ENCODE measurements around the gene EMX2.

The EMX2 gene

GRCh38 chr10:117514971-117515370, 27.6 kb upstream of the EMX2 start:
- no peaks in the 10 kb centered on the region for H3K36me3 Mint-ChIP-seq
- no peak for DNase-seq
- CTCF ChIA-PET: no interaction called here
- H3K4me1 Mint-ChIP-seq: no peaks in the 10 kb centered on the region
- H3K27me3 Mint-ChIP-seq: peaks cover 41% of the 10 kb centered on the region
- H3K27ac Mint-ChIP-seq: no peak overlapping the region
- H3K9me3 Mint-ChIP-seq: no peaks in the 10 kb centered on the region
- H3K4me3 Mint-ChIP-seq: no peak overlapping the region

DNA sequence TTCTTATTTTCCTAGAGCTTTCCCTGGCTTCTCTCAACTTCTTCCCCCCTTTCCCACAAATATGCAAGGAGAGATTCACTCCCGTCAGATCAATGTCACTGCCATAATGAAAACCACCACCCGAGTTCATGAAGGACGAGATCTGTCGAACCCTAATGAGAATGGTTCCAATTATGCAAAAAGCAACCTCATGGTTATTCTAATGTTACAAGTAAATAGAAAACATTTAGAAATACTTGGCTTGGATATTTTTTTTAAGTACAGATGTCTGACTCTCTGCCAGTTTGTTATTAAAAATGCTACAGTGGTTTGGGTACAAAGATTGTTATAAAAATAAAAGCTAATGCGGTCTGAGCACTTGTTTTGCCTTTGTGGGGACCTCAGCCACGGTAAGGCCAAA, 25.9 kb upstream of the EMX2 start:
- Mint-ChIP-seq H3K27ac (no peak overlapping the region), H3K27me3 (peaks cover 32% of the 10 kb centered on the region), H3K9me3 (no peaks in the 10 kb centered on the region), H3K4me3 (no peak overlapping the region), H3K36me3 (no peaks in the 10 kb centered on the region), H3K4me1 (no peaks in the 10 kb centered on the region)
- no peak for DNase-seq
- CTCF ChIA-PET: interaction anchor here (0.6 kb wide), 1 partner anchor 33 kb away, joined by 3 read pairs; no protein-coding TSS in a partner anchor

GRCh38 chr10:117518246-117518645, 24.3 kb upstream of the EMX2 start:
- no peak for DNase-seq
- H3K4me3 Mint-ChIP-seq: no peak overlapping the region
- H3K4me1 Mint-ChIP-seq: no peaks in the 10 kb centered on the region
- no peaks in the 10 kb centered on the region for H3K9me3 Mint-ChIP-seq
- peaks cover 27% of the 10 kb centered on the region for H3K27me3 Mint-ChIP-seq
- H3K36me3 Mint-ChIP-seq: no peaks in the 10 kb centered on the region
- H3K27ac Mint-ChIP-seq: no peak overlapping the region
- CTCF ChIA-PET: no interaction called here

GRCh38 chr10:117519286-117519685, 23.3 kb upstream of the EMX2 start:
- Mint-ChIP-seq H3K27ac (no peak overlapping the region), H3K9me3 (no peaks in the 10 kb centered on the region), H3K4me3 (no peak overlapping the region), H3K36me3 (no peaks in the 10 kb centered on the region), H3K4me1 (no peaks in the 10 kb centered on the region), H3K27me3 (peaks cover 25% of the 10 kb centered on the region)
- CTCF ChIA-PET: no interaction called here
- no peak for DNase-seq

DNA sequence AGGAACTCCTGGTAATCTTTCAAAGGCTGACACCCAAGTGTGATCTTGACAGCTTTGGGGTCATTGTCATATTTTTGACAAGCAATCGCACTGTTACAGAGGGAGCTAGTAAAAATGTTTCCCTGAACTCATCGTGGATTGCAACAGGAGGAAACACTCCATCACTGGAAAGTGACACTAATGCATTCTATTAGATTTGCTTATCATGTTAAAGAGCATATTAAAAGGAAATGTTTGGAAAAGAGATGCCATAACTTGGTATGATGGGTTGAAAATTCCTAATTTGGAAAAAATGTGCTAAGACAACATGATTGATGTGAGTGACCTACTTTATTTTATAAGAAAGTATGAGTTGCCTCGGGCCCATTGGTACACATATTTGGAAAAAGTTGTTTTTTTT, 22.7 kb upstream of the EMX2 start:
- CTCF ChIA-PET: no interaction called here
- Mint-ChIP-seq H3K36me3 (no peaks in the 10 kb centered on the region), H3K9me3 (no peaks in the 10 kb centered on the region), H3K27ac (no peak overlapping the region), H3K4me1 (no peaks in the 10 kb centered on the region), H3K4me3 (no peak overlapping the region), H3K27me3 (peaks cover 30% of the 10 kb centered on the region)
- no peak for DNase-seq

- peaks cover 71% of the 10 kb centered on the region for H3K27me3 Mint-ChIP-seq
Observed at GRCh38 chr10:117530791-117531190, 11.8 kb upstream of the EMX2 start.

DNA sequence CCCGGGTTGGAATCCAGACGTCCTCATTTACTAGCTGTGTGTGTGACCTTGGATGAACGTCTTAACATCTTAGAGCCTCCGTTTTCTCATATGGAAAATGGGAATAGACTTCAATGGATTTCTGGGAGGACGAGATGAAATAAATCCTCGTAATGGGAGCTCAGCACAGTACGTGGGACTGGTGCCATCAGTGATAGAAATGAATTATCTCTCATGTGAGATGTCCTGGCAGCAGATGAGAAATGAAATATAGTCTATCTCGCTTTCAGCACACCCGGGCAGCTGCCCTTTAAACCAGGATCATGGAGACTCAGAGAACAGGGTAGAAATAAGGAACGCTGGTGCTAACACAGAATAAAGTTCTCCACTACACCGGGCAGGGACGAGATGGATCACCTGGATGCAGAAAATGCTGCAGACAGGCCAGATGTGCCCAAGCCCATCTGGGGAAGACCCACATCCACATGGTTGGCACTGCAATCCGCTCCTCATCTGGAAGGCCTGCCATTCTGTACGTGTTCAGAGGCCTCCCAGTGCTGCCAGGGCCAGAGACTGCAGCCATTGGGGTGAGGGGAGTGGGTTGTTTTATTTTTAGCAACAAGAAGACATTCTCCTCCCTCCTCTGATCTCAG, 11.1 kb upstream of the EMX2 start:
- no peak overlapping the region for H3K27ac Mint-ChIP-seq
- CTCF ChIA-PET: interaction anchor here (1.1 kb wide), 1 partner anchor 315 kb away, joined by 3 read pairs; no protein-coding TSS in a partner anchor

More at GRCh38 chr10:117530791-117531190, 11.8 kb upstream of the EMX2 start:
- Mint-ChIP-seq H3K4me1 (no peaks in the 10 kb centered on the region), H3K36me3 (no peaks in the 10 kb centered on the region), H3K9me3 (no peaks in the 10 kb centered on the region), H3K27ac (no peak overlapping the region), H3K4me3 (no peak overlapping the region)
- no peak for DNase-seq
- CTCF ChIA-PET: interaction anchor here (1.1 kb wide), 1 partner anchor 315 kb away, joined by 3 read pairs; no protein-coding TSS in a partner anchor

DNA sequence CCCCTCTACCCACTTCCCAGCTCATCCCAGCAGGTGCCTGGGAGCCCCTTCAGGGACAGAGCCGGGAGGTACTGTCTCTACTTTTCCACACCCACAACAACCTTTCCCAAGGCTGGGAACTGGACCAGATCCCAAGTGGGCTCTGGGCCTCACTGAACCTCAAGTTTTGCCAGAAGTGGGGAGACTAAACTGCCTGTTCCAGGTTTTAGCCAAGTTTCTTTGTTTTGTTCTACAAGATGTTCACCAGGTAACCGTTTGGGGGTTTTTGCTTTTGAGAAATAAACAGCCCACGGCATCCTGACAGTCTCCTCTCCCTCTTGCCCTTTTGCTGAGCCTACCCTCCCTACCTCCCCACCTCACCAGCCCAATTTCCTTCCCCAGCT, 10.6 kb upstream of the EMX2 start:
- no peaks in the 10 kb centered on the region for H3K36me3 Mint-ChIP-seq
- H3K9me3 Mint-ChIP-seq: no peaks in the 10 kb centered on the region
- H3K4me1 Mint-ChIP-seq: no peaks in the 10 kb centered on the region
- CTCF ChIA-PET: no interaction called here
- no peak for DNase-seq
- no peak overlapping the region for H3K27ac Mint-ChIP-seq
- no peak overlapping the region for H3K4me3 Mint-ChIP-seq
- H3K27me3 Mint-ChIP-seq: peaks cover 83% of the 10 kb centered on the region

More for the DNA sequence above, 11.1 kb upstream of the EMX2 start:
- Mint-ChIP-seq H3K36me3 (no peaks in the 10 kb centered on the region), H3K9me3 (no peaks in the 10 kb centered on the region), H3K27me3 (peaks cover 78% of the 10 kb centered on the region), H3K4me3 (no peak overlapping the region), H3K4me1 (no peaks in the 10 kb centered on the region)
- DNase-seq: no peak

GRCh38 chr10:117532451-117533107, 10.0 kb upstream of the EMX2 start:
- CTCF ChIA-PET: interaction anchor here (1.1 kb wide), 1 partner anchor 313 kb away, joined by 5 read pairs; no protein-coding TSS in a partner anchor
- Mint-ChIP-seq H3K4me1 (no peaks in the 10 kb centered on the region), H3K27me3 (peaks cover 89% of the 10 kb centered on the region), H3K4me3 (no peak overlapping the region), H3K9me3 (no peaks in the 10 kb centered on the region), H3K27ac (no peak overlapping the region), H3K36me3 (no peaks in the 10 kb centered on the region)
- DNase-seq: no peak

- Mint-ChIP-seq H3K9me3 (no peaks in the 10 kb centered on the region), H3K27me3 (peaks cover 95% of the 10 kb centered on the region), H3K36me3 (no peaks in the 10 kb centered on the region), H3K4me3 (peak overlapping the region; percentile 1), H3K4me1 (peaks cover 3% of the 10 kb centered on the region), H3K27ac (no peak overlapping the region)
- DNase-seq: no peak
- CTCF ChIA-PET: interaction anchor here (1.1 kb wide), 2 partner anchors 17 to 314 kb away, joined by 4 to 5 read pairs; no protein-coding TSS in a partner anchor
Observed at GRCh38 chr10:117533507-117534281, 8.9 kb upstream of the EMX2 start.

- CTCF ChIA-PET: interaction anchor here (1.1 kb wide), 1 partner anchor 16 kb away, joined by 4 read pairs; no protein-coding TSS in a partner anchor
- H3K27ac Mint-ChIP-seq: no peak overlapping the region
- peaks cover 96% of the 10 kb centered on the region for H3K27me3 Mint-ChIP-seq
- H3K4me3 Mint-ChIP-seq: no peak overlapping the region
- peaks cover 3% of the 10 kb centered on the region for H3K4me1 Mint-ChIP-seq
- no peaks in the 10 kb centered on the region for H3K9me3 Mint-ChIP-seq
- DNase-seq: no peak
- H3K36me3 Mint-ChIP-seq: no peaks in the 10 kb centered on the region
Observed at GRCh38 chr10:117534321-117535297, 7.9 kb upstream of the EMX2 start.

DNA sequence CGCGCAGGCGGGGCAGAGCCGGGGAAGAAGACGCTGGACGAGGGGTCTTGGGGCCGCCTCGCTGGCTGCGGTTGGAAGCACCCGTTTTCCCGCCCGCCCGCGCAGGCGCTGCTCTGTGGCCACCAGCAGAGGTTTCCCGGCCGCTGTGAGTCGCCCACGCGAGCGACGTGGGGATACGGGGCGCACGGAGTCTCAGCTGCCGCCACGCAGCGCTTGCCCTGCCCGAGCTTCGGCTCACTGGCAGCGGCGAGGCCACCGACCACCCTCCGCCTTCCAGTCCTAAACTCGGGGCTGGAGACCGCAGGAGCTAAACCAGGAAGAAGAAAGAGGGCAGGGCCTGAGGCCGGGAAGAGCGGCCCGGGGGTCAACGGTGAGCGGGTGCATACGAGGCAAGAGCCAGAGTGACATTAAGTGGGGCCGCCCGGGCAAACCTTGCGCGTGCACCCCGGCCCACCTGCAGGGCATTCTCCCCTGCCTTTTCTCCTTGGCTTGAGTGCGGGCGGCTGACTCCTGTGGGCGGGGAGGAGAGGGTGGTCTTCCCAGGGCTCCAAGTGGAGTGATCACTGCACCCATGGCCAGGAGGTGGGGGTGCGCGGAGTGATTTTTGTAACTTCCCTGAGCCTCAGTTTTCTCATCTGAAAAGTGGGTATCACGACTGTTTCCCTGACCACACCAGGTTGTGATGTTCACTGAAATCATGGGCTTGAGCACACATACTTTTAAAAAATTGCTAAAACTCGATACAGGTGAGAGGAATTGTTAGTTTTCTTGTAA, 7.1 kb upstream of the EMX2 start:
- no peak for DNase-seq
- no peak overlapping the region for H3K4me3 Mint-ChIP-seq
- no peaks in the 10 kb centered on the region for H3K36me3 Mint-ChIP-seq
- peaks cover 3% of the 10 kb centered on the region for H3K4me1 Mint-ChIP-seq
- H3K27ac Mint-ChIP-seq: peak overlapping the region; percentile 11
- H3K9me3 Mint-ChIP-seq: no peaks in the 10 kb centered on the region
- CTCF ChIA-PET: interaction anchor here (1.7 kb wide), 1 partner anchor 12 kb away, joined by 3 read pairs; no protein-coding TSS in a partner anchor
- peaks cover 97% of the 10 kb centered on the region for H3K27me3 Mint-ChIP-seq
